Right hindlimb (tissue), 1 donor: ENCODE measurements around the gene KRTAP24-1.

Experiments
- DNase-seq: peaks from one replicate; pipeline ENCODE4 v3.0.0-alpha.2; 2018

The KRTAP24-1 gene

GRCh38 chr21:30233228-30234020 is 49.3 kb downstream of the KRTAP24-1 start:
- no peak for DNase-seq

- DNase-seq = no peak
These were observed 50.7 kb downstream of the KRTAP24-1 start for GRCh38 chr21:30232011-30232410.
